ENCODE data around the gene ICOS. TPM values are rescaled to one million over a fixed set of nuclear protein-coding genes. Genes with fewer than 3 reads are reported as not detected.

ICOS gene
- total RNA-seq, 1 experiment from 2014 or later: not detected

- Histone ChIP-seq H3K4me2 (ENCODE audit: insufficient read depth, insufficient read length, low read length) (no peak overlapping the region), H4K20me1 (ENCODE audit: control insufficient read depth, insufficient read depth, insufficient read length) (no peaks in the 10 kb centered on the region), H3K9ac (ENCODE audit: extremely low read depth, insufficient read length, low read length) (no peak overlapping the region), H3K9me3 (ENCODE audit: control insufficient read depth, low read depth, low read length) (no peaks in the 10 kb centered on the region), H4K8ac (replicated peaks; ENCODE audit: insufficient read length, low read depth, low read length) (no peak overlapping the region), H3K27me3 (ENCODE audit: insufficient read depth, low read length) (no peaks in the 10 kb centered on the region), H3K14ac (ENCODE audit: insufficient read depth, low read length) (no peak overlapping the region), H4K5ac (ENCODE audit: insufficient read length, low read depth, low read length) (no peak overlapping the region), H2AK5ac (ENCODE audit: insufficient read length, low read length) (no peak overlapping the region), H3K4ac (ENCODE audit: low read depth, low read length) (no peak overlapping the region), H3K18ac (ENCODE audit: insufficient read length, low read depth, low read length) (no peak overlapping the region), H3K79me1 (ENCODE audit: insufficient read depth, low read depth, low read length, poor library complexity, severe bottlenecking) (no peaks in the 10 kb centered on the region), H2AFZ (ENCODE audit: low read length) (no peak overlapping the region), H2BK20ac (ENCODE audit: low read depth, low read length, poor library complexity, severe bottlenecking) (no peak overlapping the region), H4K91ac (ENCODE audit: insufficient read length, low read depth, low read length) (no peak overlapping the region), H2BK120ac (ENCODE audit: low read depth, low read length, poor library complexity, severe bottlenecking) (no peak overlapping the region), H2BK5ac (ENCODE audit: insufficient read length, low read length) (no peak overlapping the region), H3K23ac (ENCODE audit: insufficient read length, low read depth, low read length) (no peak overlapping the region), H2BK12ac (ENCODE audit: insufficient read length, low read depth, low read length) (no peak overlapping the region), H3K56ac (ENCODE audit: insufficient read length, low read depth, low read length) (no peak overlapping the region), H3K27ac (ENCODE audit: insufficient read length, low read depth, low read length) (no peak overlapping the region), H3K4me1 (ENCODE audit: insufficient read depth, low read length) (no peaks in the 10 kb centered on the region; the same call in 1 of the 2 replicates), H3T11ph (ENCODE audit: low read length) (no peak overlapping the region), H3K23me2 (ENCODE audit: insufficient read length, low read depth, low read length, poor library complexity, severe bottlenecking) (no peaks in the 10 kb centered on the region), H3K79me2 (ENCODE audit: insufficient read depth, low read length) (no peaks in the 10 kb centered on the region), H2BK15ac (ENCODE audit: low read depth, low read length) (no peak overlapping the region)
- TF ChIP-seq, protein P1, sequence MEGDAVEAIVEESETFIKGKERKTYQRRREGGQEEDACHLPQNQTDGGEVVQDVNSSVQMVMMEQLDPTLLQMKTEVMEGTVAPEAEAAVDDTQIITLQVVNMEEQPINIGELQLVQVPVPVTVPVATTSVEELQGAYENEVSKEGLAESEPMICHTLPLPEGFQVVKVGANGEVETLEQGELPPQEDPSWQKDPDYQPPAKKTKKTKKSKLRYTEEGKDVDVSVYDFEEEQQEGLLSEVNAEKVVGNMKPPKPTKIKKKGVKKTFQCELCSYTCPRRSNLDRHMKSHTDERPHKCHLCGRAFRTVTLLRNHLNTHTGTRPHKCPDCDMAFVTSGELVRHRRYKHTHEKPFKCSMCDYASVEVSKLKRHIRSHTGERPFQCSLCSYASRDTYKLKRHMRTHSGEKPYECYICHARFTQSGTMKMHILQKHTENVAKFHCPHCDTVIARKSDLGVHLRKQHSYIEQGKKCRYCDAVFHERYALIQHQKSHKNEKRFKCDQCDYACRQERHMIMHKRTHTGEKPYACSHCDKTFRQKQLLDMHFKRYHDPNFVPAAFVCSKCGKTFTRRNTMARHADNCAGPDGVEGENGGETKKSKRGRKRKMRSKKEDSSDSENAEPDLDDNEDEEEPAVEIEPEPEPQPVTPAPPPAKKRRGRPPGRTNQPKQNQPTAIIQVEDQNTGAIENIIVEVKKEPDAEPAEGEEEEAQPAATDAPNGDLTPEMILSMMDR (conservative IDR thresholded peaks at IDR 0.05): no peak
- Mint-ChIP-seq H3K9me3 (peaks cover 3 to 6% of the 10 kb centered on the region in 2 experiments; a peak in 4 of 5 replicates), H3K36me3 (ENCODE audit: insufficient read depth in 1 of 3, low read depth in 3 of 3) (peaks cover 0 to 6% (median 2%) of the 10 kb centered on the region in 3 experiments; a peak in 3 of 7 replicates), H3K4me3 (no peak overlapping the region), H3K27me3 (ENCODE audit: low read depth) (peaks cover 3% of the 10 kb centered on the region), H3K4me1 (peaks cover 11 to 15% of the 10 kb centered on the region in 2 experiments), H3K27ac (no peak overlapping the region)
- DNase-seq: no peak
These were observed 35.5 kb downstream of the ICOS start for GRCh38 chr2:203972066-203972465.
